OCI-LY1 (cell line): ENCODE results near the gene TNS1.

ENCODE experiments used
- H2AFZ ChIP-seq: fragments of 200-600 bp; sonication (generic), shearing (Covaris generic); 2 replicates; pipeline ENCODE4 v1.6.0; 2014; ENCODE audit warnings: antibody characterized with exemption, mild to moderate bottlenecking, low read length
- H3F3A ChIP-seq: fragments of 200-600 bp; sonication (generic), shearing (Covaris generic); 2 replicates; pipeline ENCODE4 v1.6.0; 2014; ENCODE audit warnings: mild to moderate bottlenecking, antibody characterized with exemption, low read length, moderate library complexity; ENCODE audit not compliant: insufficient read depth
- H3K27ac ChIP-seq: fragments of 200-600 bp; sonication (generic); 2 replicates; pipeline ENCODE4 v1.5.1; 2014; ENCODE audit warnings: low read length, mixed run types, mild to moderate bottlenecking, low read depth; ENCODE audit not compliant: poor library complexity, severe bottlenecking
- H3K27me3 ChIP-seq: fragments of 200-600 bp; sonication (generic); 2 replicates; pipeline ENCODE4 v1.6.0; 2014; ENCODE audit warnings: antibody characterized with exemption, mild to moderate bottlenecking, low read length, moderate library complexity; ENCODE audit not compliant: insufficient read depth
- H3K36me3 ChIP-seq: fragments of 200-600 bp; sonication (generic); 2 replicates; pipeline ENCODE4 v1.6.1; 2014; ENCODE audit warnings: mild to moderate bottlenecking, antibody characterized with exemption, low read length, moderate library complexity, mixed read lengths; ENCODE audit not compliant: insufficient read depth
- H3K4me1 ChIP-seq: fragments of 200-600 bp; sonication (generic); 2 replicates; pipeline ENCODE4 v1.5.1; 2014; ENCODE audit warnings: mild to moderate bottlenecking, low read length, moderate library complexity; ENCODE audit not compliant: insufficient read depth, severe bottlenecking
- H3K4me2 ChIP-seq: fragments of 200-600 bp; sonication (generic), shearing (Covaris generic); 2 replicates; pipeline ENCODE4 v1.6.1; 2014; ENCODE audit warnings: low read length
- H3K4me3 ChIP-seq: fragments of 200-600 bp; sonication (generic); 2 replicates; pipeline ENCODE4 v1.5.1; 2014; ENCODE audit warnings: low read length, low read depth, mild to moderate bottlenecking, mixed read lengths; ENCODE audit not compliant: poor library complexity, severe bottlenecking
- H3K79me2 ChIP-seq: fragments of 200-600 bp; shearing (Covaris generic); 2 replicates; pipeline ENCODE4 v1.6.1; 2016; ENCODE audit warnings: mixed run types, low read length, mixed read lengths; ENCODE audit not compliant: insufficient read depth
- H3K9ac ChIP-seq: fragments of 200-600 bp; sonication (generic), shearing (Covaris generic); 2 replicates; pipeline ENCODE4 v1.6.1; 2014; ENCODE audit warnings: mild to moderate bottlenecking, low read length, mixed read lengths
- H3K9me2 ChIP-seq: fragments of 200-600 bp; sonication (generic), shearing (Covaris generic); 2 replicates; pipeline ENCODE4 v1.6.1; 2014; ENCODE audit warnings: low read depth, mild to moderate bottlenecking, low read length, mixed read lengths
- H3K9me3 ChIP-seq: fragments of 200-600 bp; shearing (Covaris generic); 2 replicates; pipeline ENCODE4 v1.6.1; 2014; ENCODE audit warnings: low read length, mixed read lengths
- H4K20me1 ChIP-seq: fragments of 200-600 bp; sonication (generic), shearing (Covaris generic); 2 replicates; pipeline ENCODE4 v1.6.0; 2016; ENCODE audit warnings: mild to moderate bottlenecking, low read length; ENCODE audit not compliant: insufficient read depth
- EZH2 ChIP-seq: fragments of 200-600 bp; sonication (generic), shearing (Covaris generic); IDR thresholded peaks from 2 replicates; pipeline ENCODE4 v1.8.0; 2017; ENCODE audit warnings: borderline replicate concordance, mixed run types, mild to moderate bottlenecking, antibody characterized with exemption, low read length, moderate library complexity, mixed read lengths
- TF ChIP-seq, protein P1 (sequence below): fragments of 200-600 bp; sonication (generic), shearing (Covaris generic); IDR thresholded peaks from 2 replicates; pipeline ENCODE4 v1.5.1; 2017; ENCODE audit warnings: mild to moderate bottlenecking, antibody characterized with exemption, low read length, moderate library complexity, mixed read lengths

TNS1 gene

DNA sequence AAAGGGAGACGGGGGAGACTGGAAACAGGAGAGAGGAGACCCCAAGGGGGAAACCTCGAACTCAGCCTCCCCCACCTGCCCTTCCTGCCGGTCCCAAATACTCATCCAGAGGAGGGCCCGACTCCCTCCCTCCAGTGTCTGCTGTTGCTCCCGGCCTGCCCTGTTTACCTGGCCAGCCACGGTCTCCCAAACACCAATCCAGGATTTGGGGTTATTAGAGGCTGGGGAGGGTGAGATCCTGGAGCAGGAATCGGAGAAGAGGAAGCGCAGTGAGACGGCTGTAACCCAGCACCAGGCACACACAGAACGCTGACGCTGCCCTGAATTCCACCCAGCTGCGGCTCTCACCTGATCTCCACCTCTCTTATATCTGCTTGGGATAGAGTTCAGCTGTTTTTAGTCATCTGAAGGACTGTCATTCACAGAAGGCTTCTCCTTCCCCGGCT is 213.0 kb downstream of the TNS1 start:
- no peaks in the 10 kb centered on the region for H3K36me3 ChIP-seq
- no peaks in the 10 kb centered on the region for H3K9me3 ChIP-seq
- H3F3A ChIP-seq, result no peaks in the 10 kb centered on the region
- TF ChIP-seq, protein P1, sequence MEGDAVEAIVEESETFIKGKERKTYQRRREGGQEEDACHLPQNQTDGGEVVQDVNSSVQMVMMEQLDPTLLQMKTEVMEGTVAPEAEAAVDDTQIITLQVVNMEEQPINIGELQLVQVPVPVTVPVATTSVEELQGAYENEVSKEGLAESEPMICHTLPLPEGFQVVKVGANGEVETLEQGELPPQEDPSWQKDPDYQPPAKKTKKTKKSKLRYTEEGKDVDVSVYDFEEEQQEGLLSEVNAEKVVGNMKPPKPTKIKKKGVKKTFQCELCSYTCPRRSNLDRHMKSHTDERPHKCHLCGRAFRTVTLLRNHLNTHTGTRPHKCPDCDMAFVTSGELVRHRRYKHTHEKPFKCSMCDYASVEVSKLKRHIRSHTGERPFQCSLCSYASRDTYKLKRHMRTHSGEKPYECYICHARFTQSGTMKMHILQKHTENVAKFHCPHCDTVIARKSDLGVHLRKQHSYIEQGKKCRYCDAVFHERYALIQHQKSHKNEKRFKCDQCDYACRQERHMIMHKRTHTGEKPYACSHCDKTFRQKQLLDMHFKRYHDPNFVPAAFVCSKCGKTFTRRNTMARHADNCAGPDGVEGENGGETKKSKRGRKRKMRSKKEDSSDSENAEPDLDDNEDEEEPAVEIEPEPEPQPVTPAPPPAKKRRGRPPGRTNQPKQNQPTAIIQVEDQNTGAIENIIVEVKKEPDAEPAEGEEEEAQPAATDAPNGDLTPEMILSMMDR, result no peak
- TF ChIP-seq EZH2, result no peak
- H3K79me2 ChIP-seq, result no peaks in the 10 kb centered on the region
- no peak overlapping the region for H3K27ac ChIP-seq
- H3K4me1 ChIP-seq, result peaks cover 13% of the 10 kb centered on the region
- no peaks in the 10 kb centered on the region for H3K27me3 ChIP-seq
- no peak overlapping the region for H2AFZ ChIP-seq
- no peaks in the 10 kb centered on the region for H3K9me2 ChIP-seq
- H3K4me2 ChIP-seq, result peak overlapping the region; percentile 56; the same call in 1 of the 2 replicates
- peak overlapping the region; percentile 42; the same call in 1 of the 2 replicates for H3K9ac ChIP-seq
- no peaks in the 10 kb centered on the region for H4K20me1 ChIP-seq
- H3K4me3 ChIP-seq, result peak overlapping the region; percentile 45

DNA sequence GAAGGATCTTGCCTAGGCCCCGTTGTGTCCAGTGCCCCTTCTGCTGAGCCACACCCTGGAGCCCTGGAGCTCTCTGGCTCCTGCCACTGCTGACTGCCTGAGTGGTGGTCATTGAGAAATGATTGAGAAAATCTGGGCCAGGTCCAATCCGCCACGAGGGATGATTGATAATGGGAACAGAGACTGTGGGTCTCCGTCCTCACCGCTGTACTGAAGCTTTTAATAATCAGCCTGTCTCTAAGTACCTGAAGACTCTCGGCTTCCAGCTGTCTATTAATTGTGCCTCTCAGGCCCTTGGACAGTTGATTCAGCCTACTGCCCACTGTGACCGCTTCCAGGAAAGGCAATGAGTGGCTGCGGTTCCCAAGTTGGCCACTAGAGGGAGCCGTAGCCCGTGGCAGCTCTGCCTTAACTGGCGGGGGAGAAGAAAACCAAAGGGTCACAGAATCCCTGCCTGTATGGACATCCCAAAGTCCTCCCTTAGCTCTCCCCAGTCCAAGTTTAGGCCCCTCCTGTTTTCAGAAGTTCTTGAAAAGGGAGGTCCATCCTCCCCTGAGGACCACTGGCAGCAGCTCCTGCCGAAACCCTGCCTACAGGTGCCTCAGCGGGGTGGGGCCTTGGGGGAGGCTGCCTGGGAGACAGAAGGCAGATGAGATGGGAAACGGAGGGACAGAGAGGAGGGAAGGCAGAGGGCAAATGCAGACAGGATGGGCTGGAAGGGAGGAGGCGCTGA is 213.6 kb downstream of the TNS1 start:
- Histone ChIP-seq H3K9me2 (no peaks in the 10 kb centered on the region), H3K27me3 (no peaks in the 10 kb centered on the region), H3F3A (no peaks in the 10 kb centered on the region), H3K9me3 (no peaks in the 10 kb centered on the region), H3K4me2 (peak overlapping the region; percentile 56; the same call in 1 of the 2 replicates), H3K27ac (no peak overlapping the region), H2AFZ (no peak overlapping the region), H3K9ac (peak overlapping the region; percentile 42; the same call in 1 of the 2 replicates), H3K4me1 (peaks cover 13% of the 10 kb centered on the region), H3K36me3 (no peaks in the 10 kb centered on the region), H3K79me2 (no peaks in the 10 kb centered on the region), H3K4me3 (peak overlapping the region; percentile 45), H4K20me1 (no peaks in the 10 kb centered on the region)
- TF ChIP-seq EZH2, result no peak
- TF ChIP-seq, protein P1, result peak; percentile 98

DNA sequence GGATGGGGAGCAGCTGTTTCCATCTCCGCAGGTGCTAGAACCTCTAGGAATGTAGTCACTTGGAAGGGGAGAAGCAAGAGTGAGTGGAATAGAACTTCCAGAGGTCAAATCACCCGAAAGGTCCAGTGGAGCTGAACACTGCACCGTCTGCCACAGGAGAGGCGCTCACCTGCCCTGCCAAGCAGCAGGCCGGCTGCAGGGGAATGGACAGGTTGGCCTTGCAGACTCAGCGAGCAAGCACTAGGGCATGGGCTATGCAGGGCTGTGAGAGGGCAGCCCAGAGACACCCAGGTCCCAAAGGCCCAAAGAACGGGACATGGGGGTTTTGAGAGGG is 214.2 kb downstream of the TNS1 start:
- H2AFZ ChIP-seq, result no peak overlapping the region
- H3K27me3 ChIP-seq, result no peaks in the 10 kb centered on the region
- no peaks in the 10 kb centered on the region for H3K79me2 ChIP-seq
- H3K4me3 ChIP-seq, result no peak overlapping the region
- H4K20me1 ChIP-seq, result no peaks in the 10 kb centered on the region
- no peak overlapping the region for H3K9ac ChIP-seq
- no peak overlapping the region for H3K4me2 ChIP-seq
- H3K9me3 ChIP-seq, result no peaks in the 10 kb centered on the region
- TF ChIP-seq, protein P1, result no peak
- no peak for TF ChIP-seq EZH2
- H3K4me1 ChIP-seq, result peaks cover 13% of the 10 kb centered on the region
- no peaks in the 10 kb centered on the region for H3K36me3 ChIP-seq
- H3K9me2 ChIP-seq, result no peaks in the 10 kb centered on the region
- H3K27ac ChIP-seq, result no peak overlapping the region
- no peaks in the 10 kb centered on the region for H3F3A ChIP-seq
